K562 (cell line): ENCODE measurements around the gene SSR2. TPM values are rescaled to one million over a fixed set of nuclear protein-coding genes. Genes with fewer than 3 reads are reported as not detected.
A peak's percentile ranks its signal among the peaks of the same experiment; 100 is the strongest.

Source experiments
- ATAC-seq: fragments of 200-7000 bp; cut with Tn5 transposase; 3 replicates; pipeline ENCODE4 v1.9.1; 2020; ENCODE audit warnings: moderate library complexity
- BruUV-seq: library from RNA; stranded (reverse); fragments of 400-500 nt; replicated peaks from 2 replicates; lab custom pipeline; 2021; lab: Mats Ljungman, UMichigan
- CTCF ChIA-PET: fragments of 300-600 bp; formaldehyde crosslinking; extraction: SDS; loops from one replicate; lab custom pipeline; 2021; ENCODE audit warnings: low intra/inter-chr PET ratio; lab: Yijun Ruan, JAX
- POLR2A ChIA-PET: fragments of 300-600, 350-650 bp; sonication (Branson Sonifier 250); formaldehyde crosslinking; extraction: SDS; loops from one replicate; lab custom pipeline; 2021; ENCODE audit warnings: antibody characterized with exemption, inconsistent platforms; lab: Yijun Ruan, JAX
- DNase-seq, 4 experiments: peaks; one replicate each; pipeline versions ENCODE4 v3.0.0 to v3.0.0-alpha.2; 2011 to 2018; ENCODE audit warnings: low spot score in 3 of 4, mixed read lengths in 3 of 4; ENCODE audit errors: extremely low read depth in 1 of 4
- FAIRE-seq: peaks from 2 replicates; lab custom pipeline; 2011; peaks lifted over from hg19 to GRCh38; lab: Jason Lieb, UNC
- H2AFZ ChIP-seq: 2 replicates; pipeline ENCODE4 v1.6.0; 2011; ENCODE audit warnings: low read depth, low read length, control low read depth, inconsistent platforms
- H3K27ac ChIP-seq: fragments of 200-600 bp; 3 replicates; pipeline ENCODE4 v1.8.0; 2011; ENCODE audit warnings: low read depth, mild to moderate bottlenecking, control low read depth, inconsistent platforms, low read length, moderate library complexity, mixed read lengths; ENCODE audit errors: extremely low read depth
- H3K27me3 ChIP-seq, 2 experiments: fragments of 300-600 bp in 1 of 2; 2 replicates in 1 of 2; 3 replicates in 1 of 2; pipeline versions ENCODE4 v1.6.0 to v1.8.0; 2011; ENCODE audit warnings: inconsistent platforms in 2 of 2, low read length in 2 of 2, mild to moderate bottlenecking in 1 of 2, mixed read lengths in 1 of 2, moderate library complexity in 1 of 2; ENCODE audit not compliant: control insufficient read depth in 2 of 2, insufficient read depth in 2 of 2
- H3K36me3 ChIP-seq: fragments of 300-600 bp; 3 replicates; pipeline ENCODE4 v1.8.0; 2011; ENCODE audit warnings: mild to moderate bottlenecking, low read length, inconsistent platforms; ENCODE audit not compliant: control insufficient read depth, insufficient read depth
- H3K4me1 ChIP-seq, 2 experiments: fragments of 200-600 bp in 1 of 2; replicated peaks in 1 of 2; 2 replicates in 1 of 2; 3 replicates in 1 of 2; pipeline versions ENCODE4 v1.5.1 to v1.8.0; 2011; ENCODE audit warnings: inconsistent platforms in 2 of 2, low read length in 2 of 2, mild to moderate bottlenecking in 1 of 2, mixed read lengths in 1 of 2, moderate library complexity in 1 of 2; ENCODE audit not compliant: control insufficient read depth in 2 of 2, insufficient read depth in 2 of 2
- H3K4me2 ChIP-seq: 2 replicates; pipeline ENCODE4 v1.6.1; 2011; ENCODE audit warnings: low read length, control low read depth, inconsistent platforms, mixed read lengths; ENCODE audit not compliant: insufficient read depth
- H3K4me3 ChIP-seq: fragments of 200-600 bp; sonication (generic), shearing (Covaris generic); 2 replicates; pipeline ENCODE4 v1.5.1; 2016; ENCODE audit warnings: control low read depth, inconsistent platforms
- H3K79me2 ChIP-seq: fragments of 200-600 bp; 3 replicates; pipeline ENCODE4 v1.8.0; 2011; ENCODE audit warnings: low read length, inconsistent platforms; ENCODE audit not compliant: control insufficient read depth, insufficient read depth
- H3K9ac ChIP-seq, 2 experiments: 2 replicates each; pipeline versions ENCODE4 v1.6.0 to v1.6.1; 2011; ENCODE audit warnings: low read depth in 2 of 2, low read length in 2 of 2, control low read depth in 1 of 2, inconsistent platforms in 1 of 2, mild to moderate bottlenecking in 1 of 2, mixed read lengths in 1 of 2; ENCODE audit not compliant: insufficient read depth in 1 of 2
- H3K9me1 ChIP-seq: one replicate; pipeline ENCODE4 v1.6.0; 2011; ENCODE audit warnings: inconsistent platforms, mild to moderate bottlenecking, low read length, moderate library complexity; ENCODE audit not compliant: control insufficient read depth, insufficient read depth
- H3K9me3 ChIP-seq: replicated peaks from 2 replicates; pipeline ENCODE4 v1.5.1; 2011; ENCODE audit warnings: low read depth, low read length, inconsistent platforms; ENCODE audit not compliant: control insufficient read depth, insufficient read depth
- H4K20me1 ChIP-seq: replicated peaks from 2 replicates; pipeline ENCODE4 v1.6.1; 2011; ENCODE audit warnings: low read length, inconsistent platforms, mixed read lengths; ENCODE audit not compliant: control insufficient read depth, insufficient read depth
- FOXA3 ChIP-seq, 2 experiments: fragments of 450-650 bp in 1 of 2; sonication (generic) in 1 of 2; formaldehyde crosslinking; IDR thresholded peaks in 1 of 2; conservative IDR thresholded peaks in 1 of 2; 2 replicates each; pipeline versions ENCODE4 v1.4.0 to v1.8.0; 2020 to 2022; ENCODE audit warnings: mild to moderate bottlenecking in 2 of 2, missing genetic modification reagents in 1 of 2
- KAT7 ChIP-seq: sonication (generic); formaldehyde crosslinking; IDR thresholded peaks from 2 replicates; pipeline ENCODE4 v1.8.0; 2022; ENCODE audit warnings: missing genetic modification reagents, mild to moderate bottlenecking, borderline replicate concordance
- POLR2AphosphoS5 ChIP-seq: IDR thresholded peaks from 2 replicates; pipeline ENCODE4 v1.6.1; 2011; ENCODE audit warnings: mild to moderate bottlenecking, low read depth, low read length, moderate library complexity; ENCODE audit not compliant: control insufficient read depth, insufficient read depth
- SPI1 ChIP-seq: IDR thresholded peaks from 2 replicates; pipeline ENCODE4 v1.6.1; 2011; ENCODE audit warnings: low read depth, low read length, control low read depth, borderline replicate concordance
- SREBF1 ChIP-seq: fragments of 150-350 bp; IDR thresholded peaks from 2 replicates; pipeline ENCODE4 v1.6.1; 2014; ENCODE audit warnings: antibody characterized with exemption, low read depth, low read length, borderline replicate concordance
- WGBS: fragments of 100-300 bp; shearing (Covaris generic); methylation state at CpG from one replicate; pipeline ENCODE4 v1.1.6; 2016; ENCODE audit warnings: low coverage, mixed read lengths; ENCODE audit not compliant: insufficient coverage; ENCODE audit errors: missing lambda C conversion rate; 5-methylcytosine and 5-hydroxymethylcytosine counted together
- in situ Hi-C: fragments of 300-500 bp; cut with MboI; formaldehyde crosslinking; loops from 4 replicates; pipeline ENCODE4 v1.15.0; 2018; ENCODE audit warnings: inconsistent platforms, mixed read lengths
- intact Hi-C: fragments of 100-400 bp; cut with micrococcal nuclease; formaldehyde crosslinking; loops from 2 replicates; pipeline ENCODE4 v1.14.2; 2022
- polyA plus RNA-seq, 8 experiments: library from polyadenylated mRNA; depleted of rRNA in 4 of 8; stranded (reverse) in 5 of 8; unstranded in 3 of 8; fragments of >200 nt; fragmentation: Nextera tagmentation in 2 of 8; fragmentation: Illumina TruSeq in 1 of 8; extraction: Ambion mirVana in 2 of 8; extraction: Trizol in 1 of 8; gene quantifications; 2 replicates each; pipeline versions ENCODE4 v1.2.1 to v1.2.3, GENCODE V29; 2011 to 2014; ENCODE audit warnings: inconsistent platforms in 1 of 8, missing spikeins in 1 of 8
- total RNA-seq, 7 experiments: library from RNA; depleted of rRNA in 6 of 7; stranded (reverse); fragments of >200 nt in 6 of 7; fragmentation: Illumina TruSeq in 2 of 7; extraction: Trizol in 2 of 7; gene quantifications; 2 replicates each; pipeline versions ENCODE4 v1.2.1 to v1.2.3, GENCODE V29; 2011 to 2021; ENCODE audit warnings: low replicate concordance in 1 of 7
- TF ChIP-seq, protein P1 (sequence below): sonication (generic); formaldehyde crosslinking; IDR thresholded peaks from 2 replicates; pipeline ENCODE4 v1.8.0; 2022; ENCODE audit warnings: mild to moderate bottlenecking, missing genetic modification reagents
- TF ChIP-seq, protein P2 (sequence below): sonication (generic); formaldehyde crosslinking; IDR thresholded peaks from 2 replicates; pipeline ENCODE4 v1.8.1; 2023; ENCODE audit warnings: mild to moderate bottlenecking, missing genetic modification reagents
- TF ChIP-seq, protein P3 (sequence below): sonication (generic); IDR thresholded peaks from 2 replicates; pipeline ENCODE4 v1.6.1; 2016
- TF ChIP-seq, protein P4 (sequence below): sonication (generic); formaldehyde crosslinking; IDR thresholded peaks from 2 replicates; pipeline ENCODE4 v1.8.0; 2023; ENCODE audit warnings: mild to moderate bottlenecking, missing genetic modification reagents

Gene SSR2
- total and polyA plus RNA-seq, 9 of the 15 experiments (the other 6 are each of a cell fraction or from before 2014, with no cell fraction given), result 161 to 411 (median 240) TPM

DNA sequence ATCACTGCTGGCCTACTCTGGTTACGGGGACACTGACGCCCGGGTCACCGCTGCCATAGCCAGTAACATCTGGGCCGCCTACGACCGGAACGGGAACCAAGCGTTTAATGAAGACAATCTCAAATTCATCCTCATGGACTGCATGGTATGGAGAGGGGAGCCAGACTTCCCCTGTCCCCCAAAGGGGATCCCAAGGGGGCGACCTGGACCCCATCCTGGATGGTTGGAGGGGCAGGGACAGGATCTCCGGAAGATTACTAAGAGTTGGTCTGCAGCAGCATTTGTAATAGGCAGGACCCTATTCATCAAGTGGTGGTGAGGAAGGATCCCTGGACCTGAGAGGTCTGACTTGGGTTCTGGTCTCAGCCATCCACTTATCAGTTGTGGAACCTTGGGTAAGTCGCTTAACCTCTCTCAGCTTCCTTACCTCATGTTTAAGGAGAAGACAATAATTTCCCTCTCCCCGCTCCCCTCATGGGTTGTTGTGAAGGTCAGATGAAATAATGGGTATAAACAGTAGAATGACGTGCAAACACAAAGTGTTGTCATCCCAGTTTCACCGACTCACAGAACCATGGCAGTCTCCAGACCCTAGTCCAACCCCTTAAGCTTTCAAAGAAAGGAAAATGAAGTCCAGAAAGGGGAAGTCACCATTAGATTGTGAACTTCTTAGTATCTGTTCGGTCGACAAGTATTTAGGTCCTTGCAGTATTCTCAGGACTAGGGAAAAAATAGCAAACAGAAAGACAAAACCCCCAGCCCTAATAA is 34.7 kb upstream of the SSR2 start:
- ChIA-PET POLR2A (interaction anchor here (0.6 to 0.8 kb wide), 3 partner anchors 10 to 111 kb away, joined by 3 read pairs; no protein-coding TSS in a partner anchor), CTCF (interaction anchor here (1.1 kb wide), 1 partner anchor 9 kb away, joined by 4 read pairs; no protein-coding TSS in a partner anchor)
- peaks cover 39% of the 10 kb centered on the region for H3K79me2 ChIP-seq
- H3K27ac ChIP-seq, result peak overlapping the region; percentile 44
- FAIRE-seq (peak; percentile 51), DNase-seq (peak in 2 of 4 experiments; percentile 14 to 39), ATAC-seq (no peak)
- H2AFZ ChIP-seq, result peak overlapping the region; percentile 92
- no peaks in the 10 kb centered on the region for H4K20me1 ChIP-seq
- no peaks in the 10 kb centered on the region for H3K27me3 ChIP-seq
- intact Hi-C loops (no loop called here), in situ Hi-C loops (no loop called here)
- peak overlapping the region; percentile 93 to 96 for H3K9ac ChIP-seq
- H3K9me1 ChIP-seq, result no peaks in the 10 kb centered on the region
- BruUV-seq, result TSS peak; percentile 71
- H3K4me3 ChIP-seq, result peak overlapping the region; percentile 64
- 5% methylated on average over 17 of the region's 17 CpGs for WGBS
- H3K4me2 ChIP-seq, result peak overlapping the region; percentile 98
- no peaks in the 10 kb centered on the region for H3K9me3 ChIP-seq
- TF ChIP-seq, protein P1, sequence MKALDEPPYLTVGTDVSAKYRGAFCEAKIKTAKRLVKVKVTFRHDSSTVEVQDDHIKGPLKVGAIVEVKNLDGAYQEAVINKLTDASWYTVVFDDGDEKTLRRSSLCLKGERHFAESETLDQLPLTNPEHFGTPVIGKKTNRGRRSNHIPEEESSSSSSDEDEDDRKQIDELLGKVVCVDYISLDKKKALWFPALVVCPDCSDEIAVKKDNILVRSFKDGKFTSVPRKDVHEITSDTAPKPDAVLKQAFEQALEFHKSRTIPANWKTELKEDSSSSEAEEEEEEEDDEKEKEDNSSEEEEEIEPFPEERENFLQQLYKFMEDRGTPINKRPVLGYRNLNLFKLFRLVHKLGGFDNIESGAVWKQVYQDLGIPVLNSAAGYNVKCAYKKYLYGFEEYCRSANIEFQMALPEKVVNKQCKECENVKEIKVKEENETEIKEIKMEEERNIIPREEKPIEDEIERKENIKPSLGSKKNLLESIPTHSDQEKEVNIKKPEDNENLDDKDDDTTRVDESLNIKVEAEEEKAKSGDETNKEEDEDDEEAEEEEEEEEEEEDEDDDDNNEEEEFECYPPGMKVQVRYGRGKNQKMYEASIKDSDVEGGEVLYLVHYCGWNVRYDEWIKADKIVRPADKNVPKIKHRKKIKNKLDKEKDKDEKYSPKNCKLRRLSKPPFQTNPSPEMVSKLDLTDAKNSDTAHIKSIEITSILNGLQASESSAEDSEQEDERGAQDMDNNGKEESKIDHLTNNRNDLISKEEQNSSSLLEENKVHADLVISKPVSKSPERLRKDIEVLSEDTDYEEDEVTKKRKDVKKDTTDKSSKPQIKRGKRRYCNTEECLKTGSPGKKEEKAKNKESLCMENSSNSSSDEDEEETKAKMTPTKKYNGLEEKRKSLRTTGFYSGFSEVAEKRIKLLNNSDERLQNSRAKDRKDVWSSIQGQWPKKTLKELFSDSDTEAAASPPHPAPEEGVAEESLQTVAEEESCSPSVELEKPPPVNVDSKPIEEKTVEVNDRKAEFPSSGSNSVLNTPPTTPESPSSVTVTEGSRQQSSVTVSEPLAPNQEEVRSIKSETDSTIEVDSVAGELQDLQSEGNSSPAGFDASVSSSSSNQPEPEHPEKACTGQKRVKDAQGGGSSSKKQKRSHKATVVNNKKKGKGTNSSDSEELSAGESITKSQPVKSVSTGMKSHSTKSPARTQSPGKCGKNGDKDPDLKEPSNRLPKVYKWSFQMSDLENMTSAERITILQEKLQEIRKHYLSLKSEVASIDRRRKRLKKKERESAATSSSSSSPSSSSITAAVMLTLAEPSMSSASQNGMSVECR (CRISPR knock-in tag), result no peak
- TF ChIP-seq FOXA3 (CRISPR knock-in tag; conservative IDR thresholded peaks at IDR 0.05 in 1 of 2, IDR thresholded peaks at IDR 0.05 in 1 of 2) (0 out of 4 replicates have a peak, but pooled peaks of 1 of the 2 experiments have one; percentile 48), POLR2AphosphoS5 (0 out of 2 replicates have a peak, but pooled peaks have one; percentile 3), KAT7 (CRISPR knock-in tag) (peak; percentile 90; the same call in 1 of the 2 replicates), SREBF1 (no peak), SPI1 (peak; percentile 95)
- TF ChIP-seq, protein P2, sequence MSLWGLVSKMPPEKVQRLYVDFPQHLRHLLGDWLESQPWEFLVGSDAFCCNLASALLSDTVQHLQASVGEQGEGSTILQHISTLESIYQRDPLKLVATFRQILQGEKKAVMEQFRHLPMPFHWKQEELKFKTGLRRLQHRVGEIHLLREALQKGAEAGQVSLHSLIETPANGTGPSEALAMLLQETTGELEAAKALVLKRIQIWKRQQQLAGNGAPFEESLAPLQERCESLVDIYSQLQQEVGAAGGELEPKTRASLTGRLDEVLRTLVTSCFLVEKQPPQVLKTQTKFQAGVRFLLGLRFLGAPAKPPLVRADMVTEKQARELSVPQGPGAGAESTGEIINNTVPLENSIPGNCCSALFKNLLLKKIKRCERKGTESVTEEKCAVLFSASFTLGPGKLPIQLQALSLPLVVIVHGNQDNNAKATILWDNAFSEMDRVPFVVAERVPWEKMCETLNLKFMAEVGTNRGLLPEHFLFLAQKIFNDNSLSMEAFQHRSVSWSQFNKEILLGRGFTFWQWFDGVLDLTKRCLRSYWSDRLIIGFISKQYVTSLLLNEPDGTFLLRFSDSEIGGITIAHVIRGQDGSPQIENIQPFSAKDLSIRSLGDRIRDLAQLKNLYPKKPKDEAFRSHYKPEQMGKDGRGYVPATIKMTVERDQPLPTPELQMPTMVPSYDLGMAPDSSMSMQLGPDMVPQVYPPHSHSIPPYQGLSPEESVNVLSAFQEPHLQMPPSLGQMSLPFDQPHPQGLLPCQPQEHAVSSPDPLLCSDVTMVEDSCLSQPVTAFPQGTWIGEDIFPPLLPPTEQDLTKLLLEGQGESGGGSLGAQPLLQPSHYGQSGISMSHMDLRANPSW (CRISPR knock-in tag), result 0 out of 2 replicates have a peak, but pooled peaks have one; percentile 53
- TF ChIP-seq, protein P3, sequence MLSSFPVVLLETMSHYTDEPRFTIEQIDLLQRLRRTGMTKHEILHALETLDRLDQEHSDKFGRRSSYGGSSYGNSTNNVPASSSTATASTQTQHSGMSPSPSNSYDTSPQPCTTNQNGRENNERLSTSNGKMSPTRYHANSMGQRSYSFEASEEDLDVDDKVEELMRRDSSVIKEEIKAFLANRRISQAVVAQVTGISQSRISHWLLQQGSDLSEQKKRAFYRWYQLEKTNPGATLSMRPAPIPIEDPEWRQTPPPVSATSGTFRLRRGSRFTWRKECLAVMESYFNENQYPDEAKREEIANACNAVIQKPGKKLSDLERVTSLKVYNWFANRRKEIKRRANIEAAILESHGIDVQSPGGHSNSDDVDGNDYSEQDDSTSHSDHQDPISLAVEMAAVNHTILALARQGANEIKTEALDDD, result peak; percentile 34
- TF ChIP-seq, protein P4, sequence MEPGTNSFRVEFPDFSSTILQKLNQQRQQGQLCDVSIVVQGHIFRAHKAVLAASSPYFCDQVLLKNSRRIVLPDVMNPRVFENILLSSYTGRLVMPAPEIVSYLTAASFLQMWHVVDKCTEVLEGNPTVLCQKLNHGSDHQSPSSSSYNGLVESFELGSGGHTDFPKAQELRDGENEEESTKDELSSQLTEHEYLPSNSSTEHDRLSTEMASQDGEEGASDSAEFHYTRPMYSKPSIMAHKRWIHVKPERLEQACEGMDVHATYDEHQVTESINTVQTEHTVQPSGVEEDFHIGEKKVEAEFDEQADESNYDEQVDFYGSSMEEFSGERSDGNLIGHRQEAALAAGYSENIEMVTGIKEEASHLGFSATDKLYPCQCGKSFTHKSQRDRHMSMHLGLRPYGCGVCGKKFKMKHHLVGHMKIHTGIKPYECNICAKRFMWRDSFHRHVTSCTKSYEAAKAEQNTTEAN, result no peak
- peaks cover 16 to 23% of the 10 kb centered on the region in 2 experiments; a peak in 4 of 5 replicates for H3K4me1 ChIP-seq
- H3K36me3 ChIP-seq, result peaks cover 32% of the 10 kb centered on the region; the same call in 1 of the 3 replicates
